SKM-1 (cell line): Measurements from ENCODE around the gene SUGCT.
"Not testable (repeated sequence)": the region's sequence is repeated elsewhere in the genome, so short reads cannot be mapped to it uniquely, and the experiment has no call there.

Experiments
- DNase-seq: peaks from one replicate; lab custom pipeline; 2025; ENCODE audit not compliant: unreplicated experiment; lab: John Stamatoyannopoulos, UW

The SUGCT gene

DNA sequence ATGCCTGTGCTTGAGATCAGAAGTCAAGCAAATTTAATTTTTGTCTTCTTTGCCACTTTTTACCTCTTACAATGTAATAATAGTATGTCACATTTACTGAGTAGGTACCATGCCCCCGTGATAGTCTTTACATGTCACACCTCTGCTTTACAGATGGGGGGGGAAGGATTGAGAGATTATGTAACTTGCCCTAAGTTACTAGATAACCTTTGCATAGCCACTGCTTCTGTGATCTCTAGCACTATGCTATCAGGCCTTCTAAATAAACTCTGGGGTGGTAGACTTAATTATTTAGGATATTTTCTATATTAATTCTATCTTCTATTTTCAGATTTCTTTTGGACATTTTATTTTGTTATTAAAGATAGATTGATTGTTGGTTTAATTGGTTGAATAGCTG lies 514.4 kb downstream of the SUGCT start:
- no peak for DNase-seq

- not testable (repeated sequence) for DNase-seq
Measured at GRCh38 chr7:40650903-40651302, 516.1 kb downstream of the SUGCT start.

GRCh38 chr7:40654171-40654570 lies 519.4 kb downstream of the SUGCT start:
- no peak for DNase-seq

DNA sequence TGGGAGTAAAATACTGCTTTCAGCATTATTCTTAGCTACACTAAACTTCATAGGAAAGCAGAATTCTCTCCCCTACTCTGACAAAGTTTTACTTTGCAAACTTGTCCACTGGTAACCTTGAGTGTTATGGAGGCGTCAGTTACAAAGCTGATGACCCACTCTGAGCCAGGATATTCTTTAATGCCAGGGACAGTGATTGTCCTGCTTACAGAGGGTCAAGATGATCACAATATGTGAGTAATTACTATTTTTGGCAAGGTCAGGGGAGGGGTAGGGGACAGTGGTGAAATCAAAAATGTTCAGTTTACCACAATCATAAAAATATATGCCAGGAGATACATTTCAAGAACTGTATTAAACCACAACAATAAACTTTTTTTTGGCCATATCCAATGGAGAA lies 520.6 kb downstream of the SUGCT start:
- no peak for DNase-seq

- DNase-seq: no peak
Measured at GRCh38 chr7:40656349-40656748, 521.5 kb downstream of the SUGCT start.

DNA sequence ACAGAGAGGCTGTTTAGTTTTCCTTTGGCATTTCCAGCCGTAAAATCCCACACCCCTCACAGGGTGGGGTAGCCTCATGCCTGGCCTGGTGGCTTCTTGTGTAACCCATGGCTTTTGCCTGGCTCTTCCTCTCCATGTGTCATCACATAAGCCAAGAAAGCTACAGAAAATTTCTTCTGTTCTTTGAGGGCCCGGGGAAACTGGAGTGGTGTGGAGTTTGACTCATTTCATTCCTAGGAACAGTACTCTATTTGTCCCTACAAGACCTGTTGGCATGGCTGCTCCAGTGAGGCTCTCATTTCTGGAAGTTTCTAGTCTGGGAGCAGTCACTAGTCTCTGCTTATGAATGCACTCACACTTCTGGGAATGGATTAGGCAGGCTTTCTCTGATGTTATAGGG lies 523.9 kb downstream of the SUGCT start:
- no peak for DNase-seq

DNA sequence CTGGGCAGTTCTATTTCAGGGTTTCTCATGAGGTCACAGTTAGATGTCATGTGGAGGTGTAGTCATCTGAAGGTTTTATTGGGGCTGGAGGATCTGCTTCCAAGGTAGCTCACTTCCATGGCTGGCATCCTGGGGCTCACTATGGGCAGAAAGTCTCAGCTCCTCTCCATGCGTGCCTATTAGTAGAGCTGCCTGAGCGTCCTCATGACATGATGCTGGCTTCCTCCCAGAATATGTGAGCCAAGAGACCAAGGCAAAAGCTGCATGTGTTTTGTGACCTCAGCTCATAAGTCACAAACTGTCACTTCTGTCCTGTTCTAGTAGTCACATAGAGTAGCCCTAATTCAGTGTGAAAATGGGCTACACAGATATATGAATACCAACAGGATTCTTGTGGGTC lies 524.4 kb downstream of the SUGCT start:
- no peak for DNase-seq

DNA sequence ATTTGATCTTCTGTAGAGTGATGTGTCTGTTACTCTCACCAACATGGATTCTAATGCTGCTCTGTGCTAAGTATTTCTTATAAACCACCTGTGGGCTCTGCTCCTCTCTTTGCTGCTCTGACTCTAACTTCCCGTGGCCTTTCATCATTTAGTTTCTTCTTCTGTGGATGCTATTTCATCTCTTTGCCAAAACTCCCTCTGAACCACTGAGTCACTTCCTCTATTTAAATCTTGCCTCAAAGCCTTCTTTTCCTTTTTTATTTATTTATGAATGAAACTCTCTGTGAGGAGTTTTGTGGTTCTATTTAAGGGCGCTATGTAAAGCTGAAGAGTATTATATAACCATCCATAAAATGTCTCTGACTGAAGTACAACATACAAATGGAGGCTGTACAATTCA lies 538.5 kb downstream of the SUGCT start:
- peak; percentile 17 for DNase-seq

GRCh38 chr7:40674316-40674715 lies 539.5 kb downstream of the SUGCT start:
- no peak for DNase-seq

DNA sequence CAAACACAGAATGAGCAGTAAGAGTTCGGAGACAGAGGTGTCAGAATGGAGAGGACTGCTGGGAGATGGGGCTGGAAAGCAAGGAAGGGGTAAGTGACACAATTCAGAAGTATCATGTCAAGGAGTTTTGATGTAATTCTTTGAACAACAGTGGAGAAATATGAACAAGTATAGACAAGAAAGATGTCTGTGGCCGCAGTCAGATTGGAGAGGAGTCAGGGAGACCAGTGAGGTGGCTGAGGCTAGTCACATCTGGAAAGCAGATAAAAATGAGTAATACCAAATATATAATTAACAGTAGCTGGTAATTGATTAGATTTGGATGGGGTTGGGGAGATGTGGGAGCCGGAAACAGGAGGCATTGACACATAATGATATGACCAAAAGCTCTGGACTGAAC lies 540.9 kb downstream of the SUGCT start:
- DNase-seq: no peak

DNA sequence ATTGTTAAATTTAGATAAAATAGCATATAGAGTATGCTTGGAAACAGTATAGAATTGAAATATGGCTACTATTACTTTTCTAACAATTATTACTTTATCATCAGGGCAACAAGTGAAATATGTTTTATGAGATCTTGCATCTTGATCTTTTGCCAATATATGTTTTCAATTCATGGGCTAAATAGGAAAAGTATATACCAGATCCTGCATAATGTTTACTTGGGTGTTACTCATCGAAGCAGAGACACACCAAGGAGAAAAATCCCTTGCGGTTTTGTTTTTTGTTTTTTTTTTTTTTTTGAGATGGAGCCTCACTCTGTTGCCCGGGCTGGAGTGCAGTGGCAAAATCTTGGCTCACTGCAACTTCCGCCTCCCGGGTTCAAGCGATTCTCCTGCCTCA lies 541.4 kb downstream of the SUGCT start:
- no peak for DNase-seq

DNA sequence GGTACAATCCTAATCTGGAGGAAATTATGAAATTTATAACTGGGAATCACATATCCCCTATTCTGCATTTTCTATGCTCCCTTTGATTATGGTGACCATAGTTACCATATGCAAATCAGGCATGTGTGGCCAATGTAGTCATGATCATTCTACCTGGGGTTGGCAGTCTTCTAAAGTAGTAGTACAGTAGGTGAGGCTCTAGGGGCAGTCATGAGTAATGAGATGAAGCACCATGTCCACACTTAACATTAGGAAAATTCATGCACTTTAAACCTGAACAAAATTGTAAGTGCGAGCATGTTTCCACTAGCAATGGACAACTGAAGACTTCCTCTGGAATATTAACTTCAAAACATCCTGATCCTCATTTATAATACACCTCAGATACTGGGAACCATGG lies 545.9 kb downstream of the SUGCT start:
- no peak for DNase-seq

- DNase-seq: no peak
Measured at GRCh38 chr7:40682696-40683095, 547.9 kb downstream of the SUGCT start.

DNA sequence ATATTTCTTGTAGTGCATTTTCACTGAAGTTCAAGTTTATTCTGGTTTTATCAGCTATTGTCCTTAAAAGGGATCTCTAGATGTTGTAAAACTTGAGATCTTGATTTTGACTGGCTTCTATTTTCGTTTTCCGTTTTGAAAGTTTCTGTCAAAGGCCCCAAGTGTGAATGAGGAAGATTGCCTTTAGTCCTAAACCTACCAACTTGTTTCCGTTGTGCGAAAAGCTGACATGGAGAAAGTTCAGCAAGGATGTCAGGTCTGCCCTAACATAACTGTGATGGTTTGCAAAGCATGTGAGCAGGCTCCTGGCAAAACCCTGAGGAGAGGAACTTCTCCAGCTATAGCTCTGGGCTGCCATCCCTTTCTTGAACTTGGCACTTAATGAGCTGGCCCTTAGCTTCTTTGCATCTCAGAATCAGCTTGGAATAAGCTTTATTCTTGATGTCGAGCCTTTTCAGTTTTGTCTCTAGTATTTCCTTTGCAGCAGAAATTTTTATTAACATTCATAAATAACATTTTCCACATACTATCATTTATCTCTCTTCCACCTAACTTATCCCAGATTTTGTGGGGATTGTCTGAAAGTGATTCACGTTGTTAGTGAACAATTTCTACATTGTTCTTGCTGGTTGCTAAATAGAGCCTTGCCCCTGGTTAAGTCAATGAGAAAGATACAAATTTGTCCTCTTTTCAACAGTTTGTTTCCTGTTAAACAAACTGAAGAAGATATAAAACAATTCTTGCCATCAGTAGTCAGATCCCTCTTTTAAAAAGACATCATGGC lies 559.4 kb downstream of the SUGCT start:
- DNase-seq: no peak

- DNase-seq: no peak
Measured at GRCh38 chr7:40694991-40695390, 560.2 kb downstream of the SUGCT start.

GRCh38 chr7:40697653-40698052 lies 562.8 kb downstream of the SUGCT start:
- DNase-seq: no peak

DNA sequence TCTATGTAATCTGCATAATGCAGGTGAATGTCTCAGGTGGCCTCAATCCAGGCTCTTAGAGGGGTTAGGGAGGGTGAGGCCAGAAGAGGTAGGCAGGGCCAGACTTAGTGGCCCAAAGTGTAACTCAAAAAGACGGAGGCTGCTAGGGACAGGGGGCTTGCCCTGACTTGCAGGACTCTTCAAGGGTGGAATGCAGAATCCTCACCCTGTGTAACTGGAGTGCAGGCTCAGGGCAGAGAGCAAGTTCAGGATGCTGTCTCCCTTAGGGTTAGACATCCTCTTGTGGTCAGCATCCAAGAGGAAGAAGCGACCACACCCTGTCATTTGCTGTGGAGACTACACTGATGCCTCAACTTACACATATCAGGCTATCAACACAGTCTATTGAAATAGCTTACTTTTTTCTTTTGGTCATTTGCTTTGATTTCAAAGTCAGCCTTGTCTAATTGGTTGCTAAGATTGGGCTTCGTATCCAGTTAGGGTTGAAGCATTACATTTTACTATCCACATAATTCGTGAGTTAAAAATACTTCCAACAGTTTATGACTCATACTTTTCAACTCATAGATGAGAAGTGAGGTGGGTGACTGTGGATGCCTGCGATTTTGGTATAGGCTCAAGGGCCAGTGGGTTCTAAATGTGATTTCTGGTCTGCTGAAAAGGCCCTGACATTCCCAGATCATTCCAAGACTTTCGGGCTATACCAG lies 563.6 kb downstream of the SUGCT start:
- DNase-seq: no peak

- no peak for DNase-seq
Measured at GRCh38 chr7:40698921-40699260, 564.1 kb downstream of the SUGCT start.

DNA sequence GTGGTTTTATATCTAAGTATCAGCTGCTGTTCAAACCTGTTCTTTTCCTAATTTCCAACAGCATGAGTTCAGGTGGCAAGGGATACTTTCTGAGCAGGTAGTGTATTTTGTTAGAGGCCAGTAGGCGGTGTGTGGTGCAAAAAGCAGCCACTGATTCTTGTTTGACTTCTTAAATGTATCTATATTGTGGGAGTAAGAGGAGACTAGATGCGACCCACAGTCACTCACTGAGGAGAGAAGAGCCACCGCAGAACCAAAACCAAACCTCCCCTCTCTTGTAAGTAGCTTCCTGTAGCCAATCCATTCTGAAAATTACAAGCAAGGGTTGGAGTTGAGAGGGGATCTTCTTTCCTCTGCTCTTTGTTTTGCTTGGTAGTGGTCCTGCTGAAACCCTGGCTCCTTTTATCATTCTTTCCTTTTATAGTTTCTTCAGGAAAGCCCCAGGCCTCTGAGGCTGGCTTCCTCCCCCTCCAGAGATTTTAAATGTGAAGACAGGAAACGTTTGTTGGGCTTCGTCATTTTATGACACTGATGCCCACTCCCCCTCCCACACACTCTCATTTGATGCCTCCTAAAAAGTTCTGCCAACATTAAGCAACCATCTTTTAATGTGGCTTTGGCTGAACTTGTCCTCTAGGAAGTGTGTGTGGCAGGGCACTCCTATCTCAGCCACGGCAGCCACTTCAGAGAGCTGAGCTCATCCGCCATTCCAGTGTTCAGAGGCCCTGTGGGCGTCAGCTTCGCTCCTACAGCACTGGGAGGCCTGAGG lies 566.0 kb downstream of the SUGCT start:
- no peak for DNase-seq

GRCh38 chr7:40701836-40702551 lies 567.2 kb downstream of the SUGCT start:
- peak; percentile 8 for DNase-seq

GRCh38 chr7:40704172-40704571 lies 569.4 kb downstream of the SUGCT start:
- DNase-seq: no peak
